ENCODE measurements around the gene GAPVD1.
"Not testable (repeated sequence)": the region's sequence is repeated elsewhere in the genome, so short reads cannot be mapped to it uniquely, and the experiment has no call there.

The GAPVD1 gene, protein sequence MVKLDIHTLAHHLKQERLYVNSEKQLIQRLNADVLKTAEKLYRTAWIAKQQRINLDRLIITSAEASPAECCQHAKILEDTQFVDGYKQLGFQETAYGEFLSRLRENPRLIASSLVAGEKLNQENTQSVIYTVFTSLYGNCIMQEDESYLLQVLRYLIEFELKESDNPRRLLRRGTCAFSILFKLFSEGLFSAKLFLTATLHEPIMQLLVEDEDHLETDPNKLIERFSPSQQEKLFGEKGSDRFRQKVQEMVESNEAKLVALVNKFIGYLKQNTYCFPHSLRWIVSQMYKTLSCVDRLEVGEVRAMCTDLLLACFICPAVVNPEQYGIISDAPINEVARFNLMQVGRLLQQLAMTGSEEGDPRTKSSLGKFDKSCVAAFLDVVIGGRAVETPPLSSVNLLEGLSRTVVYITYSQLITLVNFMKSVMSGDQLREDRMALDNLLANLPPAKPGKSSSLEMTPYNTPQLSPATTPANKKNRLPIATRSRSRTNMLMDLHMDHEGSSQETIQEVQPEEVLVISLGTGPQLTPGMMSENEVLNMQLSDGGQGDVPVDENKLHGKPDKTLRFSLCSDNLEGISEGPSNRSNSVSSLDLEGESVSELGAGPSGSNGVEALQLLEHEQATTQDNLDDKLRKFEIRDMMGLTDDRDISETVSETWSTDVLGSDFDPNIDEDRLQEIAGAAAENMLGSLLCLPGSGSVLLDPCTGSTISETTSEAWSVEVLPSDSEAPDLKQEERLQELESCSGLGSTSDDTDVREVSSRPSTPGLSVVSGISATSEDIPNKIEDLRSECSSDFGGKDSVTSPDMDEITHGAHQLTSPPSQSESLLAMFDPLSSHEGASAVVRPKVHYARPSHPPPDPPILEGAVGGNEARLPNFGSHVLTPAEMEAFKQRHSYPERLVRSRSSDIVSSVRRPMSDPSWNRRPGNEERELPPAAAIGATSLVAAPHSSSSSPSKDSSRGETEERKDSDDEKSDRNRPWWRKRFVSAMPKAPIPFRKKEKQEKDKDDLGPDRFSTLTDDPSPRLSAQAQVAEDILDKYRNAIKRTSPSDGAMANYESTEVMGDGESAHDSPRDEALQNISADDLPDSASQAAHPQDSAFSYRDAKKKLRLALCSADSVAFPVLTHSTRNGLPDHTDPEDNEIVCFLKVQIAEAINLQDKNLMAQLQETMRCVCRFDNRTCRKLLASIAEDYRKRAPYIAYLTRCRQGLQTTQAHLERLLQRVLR (N-terminal part only)

DNA sequence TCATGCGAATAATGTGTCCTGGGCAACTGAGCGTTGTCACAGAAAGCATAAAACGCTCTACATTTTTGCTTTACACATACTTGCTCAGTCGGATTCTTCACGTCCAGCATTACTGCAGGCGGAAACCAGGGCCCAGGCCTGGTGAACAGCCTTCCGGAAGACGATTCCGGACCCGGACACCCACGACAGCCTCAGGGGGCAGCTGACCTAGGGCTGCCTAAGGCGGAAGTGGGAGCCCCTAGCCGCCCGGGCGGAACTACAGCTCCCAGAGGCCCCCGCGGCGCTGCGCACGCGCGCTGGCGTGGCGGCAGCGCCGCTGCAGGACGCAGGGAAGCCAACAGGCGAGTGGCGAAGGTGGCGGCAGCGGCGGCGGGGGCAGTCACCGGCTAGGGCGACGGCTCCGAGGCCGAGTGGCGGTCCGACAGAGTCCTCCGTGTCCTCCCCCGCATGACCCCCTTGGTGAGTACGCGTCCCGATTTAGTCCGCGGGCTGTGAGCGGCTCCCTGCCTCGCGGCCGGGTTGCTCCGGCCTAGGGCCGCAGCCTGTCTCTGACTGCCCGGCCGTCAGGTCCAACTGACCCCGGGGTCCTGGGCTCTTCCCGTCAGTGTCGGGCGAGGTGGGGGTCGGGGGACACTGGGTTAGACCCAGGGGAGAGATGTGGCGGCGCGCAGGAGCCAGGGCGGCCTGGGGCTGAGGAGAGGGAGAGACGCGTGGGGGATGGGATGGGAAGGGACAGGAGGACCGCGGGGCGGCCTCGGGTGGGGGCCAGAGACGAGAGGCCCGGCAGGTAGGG is at the start of gene GAPVD1:
TSS of gene GAPVD1 (plus strand) at position 326 of the 793 bp plus-strand sequence. CDS start 37,096 bp downstream, outside the sequence.
- peak; percentile 83 for DNase-seq

- no peak for DNase-seq
These were observed 47.4 kb upstream of the GAPVD1 start for GRCh38 chr9:125214186-125214585.

GRCh38 chr9:125218621-125219020 is 43.0 kb upstream of the GAPVD1 start:
- no peak for DNase-seq

- not testable (repeated sequence) for DNase-seq
These were observed 36.8 kb upstream of the GAPVD1 start for GRCh38 chr9:125224858-125225257.

GRCh38 chr9:125227761-125228160 is 33.9 kb upstream of the GAPVD1 start:
- DNase-seq: no peak

DNA sequence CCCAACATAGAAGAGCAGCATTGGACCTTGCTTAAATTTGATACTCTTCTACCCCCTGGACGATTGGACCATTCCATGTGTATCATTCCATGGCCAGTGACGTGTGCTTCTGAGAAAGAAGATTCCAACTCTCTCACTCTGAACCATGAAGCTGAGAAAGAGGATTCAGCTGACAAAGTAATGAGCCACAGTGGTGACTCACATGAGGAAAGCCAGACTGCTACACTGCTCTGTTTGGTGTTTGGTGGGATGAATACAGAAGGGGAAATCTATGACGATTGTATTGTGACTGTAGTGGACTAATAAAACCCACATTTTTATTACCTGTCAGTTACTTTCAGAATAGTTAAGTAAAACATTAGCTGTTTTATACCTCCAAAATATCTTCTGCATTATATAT is 27.9 kb upstream of the GAPVD1 start:
- DNase-seq: no peak

DNA sequence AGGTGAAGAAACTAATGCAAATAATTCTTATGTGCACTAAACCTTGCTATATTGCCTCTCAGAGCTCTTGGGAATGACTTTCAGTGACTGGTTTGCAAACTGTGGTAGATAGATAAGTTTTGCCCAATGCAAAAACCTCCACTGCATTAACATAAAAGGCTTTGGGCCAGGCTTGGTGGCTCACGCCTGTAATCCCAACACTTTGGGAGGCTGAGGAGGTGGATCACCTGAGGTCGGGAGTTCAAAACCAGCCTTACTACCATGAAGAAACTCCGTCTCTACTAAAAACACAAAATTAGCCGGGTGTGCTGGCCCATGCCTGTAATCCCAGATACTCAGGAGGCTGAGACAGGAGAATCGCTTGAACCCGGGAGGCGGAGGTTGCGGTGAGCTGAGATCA is 27.5 kb upstream of the GAPVD1 start:
- not testable (repeated sequence) for DNase-seq

GRCh38 chr9:125235804-125236519 is 25.7 kb upstream of the GAPVD1 start:
- no peak for DNase-seq

DNA sequence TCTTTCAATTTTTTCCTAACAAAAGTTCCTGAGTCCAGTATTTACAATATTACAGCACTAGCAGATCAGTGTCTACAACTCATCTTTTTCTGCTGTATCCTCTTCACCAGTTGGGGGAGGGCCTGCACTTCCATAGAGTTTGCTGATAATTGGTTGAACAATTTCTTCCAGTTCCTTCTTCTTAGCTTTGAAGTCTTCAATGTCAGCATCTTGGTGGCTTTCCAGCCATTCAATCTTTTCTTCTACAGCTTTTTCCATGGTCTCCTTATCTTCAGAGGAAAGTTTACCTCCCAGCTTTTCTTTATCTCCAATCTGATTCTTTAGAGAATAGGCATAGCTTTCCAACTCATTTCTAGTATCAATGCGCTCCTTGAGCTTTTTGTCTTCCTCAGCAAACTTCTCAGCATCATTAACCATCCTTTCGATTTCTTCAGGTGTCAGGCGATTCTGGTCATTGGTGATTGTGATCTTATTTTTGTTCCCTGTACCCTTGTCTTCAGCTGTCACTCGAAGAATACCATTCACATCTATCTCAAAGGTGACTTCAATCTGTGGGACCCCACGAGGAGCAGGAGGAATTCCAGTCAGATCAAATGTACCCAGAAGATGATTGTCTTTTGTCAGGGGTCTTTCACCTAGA is 25.0 kb upstream of the GAPVD1 start:
- DNase-seq: not testable (repeated sequence)

GRCh38 chr9:125238127-125238914 is 23.3 kb upstream of the GAPVD1 start:
- DNase-seq: no peak

DNA sequence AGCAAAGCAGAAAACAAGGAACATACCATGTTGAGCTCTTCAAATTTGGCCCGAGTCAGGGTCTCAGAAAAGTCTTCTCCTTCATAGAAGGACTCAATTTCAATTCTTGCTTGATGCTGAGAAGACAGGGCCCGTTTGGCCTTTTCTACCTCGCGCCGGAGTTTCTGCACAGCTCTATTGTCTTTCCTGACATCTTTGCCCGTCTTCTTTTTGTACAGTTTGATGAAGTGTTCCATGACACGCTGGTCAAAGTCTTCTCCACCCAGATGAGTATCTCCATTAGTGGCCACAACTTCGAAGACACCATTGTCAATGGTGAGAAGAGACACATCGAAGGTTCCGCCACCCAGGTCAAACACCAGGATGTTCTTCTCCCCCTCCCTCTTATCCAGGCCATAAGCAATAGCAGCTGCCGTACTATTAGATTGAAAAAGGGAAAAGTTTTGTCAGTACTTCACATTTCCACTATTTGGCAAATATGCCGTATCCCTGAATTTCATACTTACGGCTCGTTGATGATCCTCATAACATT is 22.6 kb upstream of the GAPVD1 start:
- DNase-seq: no peak

DNA sequence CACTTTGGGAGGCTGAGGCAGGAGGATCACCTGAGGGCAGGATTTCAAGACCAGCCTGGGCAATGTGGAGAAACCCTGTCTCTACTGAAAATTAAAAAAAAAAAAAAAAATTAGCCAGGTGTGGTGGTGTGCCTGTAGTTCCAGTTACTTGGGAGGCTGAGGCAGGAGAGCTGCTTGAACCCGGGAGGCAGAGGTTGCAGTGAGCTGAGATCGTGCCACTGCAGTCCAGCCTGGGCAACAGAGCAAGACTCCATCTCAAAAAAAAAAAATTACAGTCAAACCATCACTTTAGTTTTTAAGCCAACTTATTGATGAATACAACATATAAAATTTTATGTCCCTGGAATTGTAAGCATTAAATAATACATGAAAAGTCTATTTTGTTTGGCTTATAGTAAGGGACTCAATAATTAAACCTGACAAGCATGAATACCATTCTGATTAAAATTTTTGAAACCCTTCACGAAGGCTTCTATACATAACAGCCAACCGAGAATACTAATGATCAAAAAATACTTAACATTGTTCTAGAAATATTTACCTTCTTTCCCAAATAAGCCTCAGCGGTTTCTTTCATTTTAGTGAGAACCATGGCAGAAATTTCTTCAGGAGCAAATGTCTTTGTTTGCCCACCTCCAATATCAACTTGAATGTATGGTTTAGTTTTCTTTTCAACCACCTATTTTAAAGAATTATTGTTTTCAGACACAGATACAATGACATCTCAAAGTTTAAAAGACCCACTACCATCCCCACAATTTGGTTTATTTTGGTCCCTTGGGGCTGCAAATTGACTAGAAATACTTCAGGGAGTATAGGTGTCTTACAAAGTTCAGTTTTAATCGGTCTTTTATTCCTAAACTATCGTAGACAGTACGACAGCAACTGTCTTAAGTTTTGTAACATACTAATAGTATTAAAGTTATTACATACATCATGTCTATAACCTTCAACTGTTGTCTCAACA is 21.7 kb upstream of the GAPVD1 start:
- no peak for DNase-seq

- peak; percentile 39 for DNase-seq
These were observed 21.0 kb upstream of the GAPVD1 start for GRCh38 chr9:125240649-125240999.

GRCh38 chr9:125241000-125241862 is 20.4 kb upstream of the GAPVD1 start, which contains the start of gene HSPA5:
Gene HSPA5 (minus strand): TSS chr9:125241343. CDS start chr9:125241126, 217 bp downstream.
- peak; percentile 98 for DNase-seq

- no peak for DNase-seq
These were observed 19.5 kb upstream of the GAPVD1 start for GRCh38 chr9:125241863-125242739.

DNA sequence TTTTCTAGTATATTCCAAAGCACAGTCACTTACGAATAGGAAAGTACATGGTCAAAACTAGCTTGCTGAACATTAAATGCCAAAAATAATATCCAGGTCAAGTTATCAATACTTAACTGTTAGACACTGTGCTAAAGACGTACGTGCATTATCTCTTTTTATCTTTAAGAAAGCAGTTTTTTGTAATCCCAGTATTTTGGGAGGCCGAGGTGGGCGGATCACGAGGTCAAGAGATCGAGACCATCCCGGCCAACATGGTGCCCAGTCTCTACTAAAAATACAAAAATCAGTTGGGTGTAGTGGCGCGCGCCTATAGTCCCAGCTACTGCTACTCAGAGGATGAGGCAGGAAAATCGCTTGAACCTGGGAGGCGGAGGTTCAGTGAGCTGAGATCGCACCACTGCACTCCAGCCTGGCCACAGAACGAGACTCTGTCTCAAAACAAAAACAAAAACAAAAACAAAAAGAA is 17.8 kb upstream of the GAPVD1 start:
- DNase-seq: no peak

Data from KG1 (cell line).